Transverse colon (tissue), 4 donors: ENCODE data around the gene UNCX.

Experiments
- POLR2A ChIP-seq: fragments of 450-650 bp; IDR thresholded peaks from one replicate; pipeline ENCODE4 v1.6.1; 2016; ENCODE audit warnings: antibody characterized with exemption, mild to moderate bottlenecking, moderate library complexity
- POLR2AphosphoS5 ChIP-seq, 3 donors: sonication (generic); formaldehyde crosslinking; IDR thresholded peaks; one replicate each; pipeline ENCODE4 v1.6.1; 2016; ENCODE audit warnings: antibody characterized with exemption in 3 of 3
- TF ChIP-seq, protein P1 (sequence below), 5 experiments: fragments of 200-600 bp in 3 of 5; fragments of 450-650 bp in 2 of 5; sonication (generic) in 3 of 5; IDR thresholded peaks; 1 replicate in 2 of 5; 2 replicates in 3 of 5; pipeline ENCODE4 v1.5.1; 2016 to 2017; ENCODE audit warnings: antibody characterized with exemption in 5 of 5, inconsistent platforms in 3 of 5, mild to moderate bottlenecking in 2 of 5, moderate library complexity in 1 of 5

- no peak for TF ChIP-seq POLR2AphosphoS5 (IDR thresholded peaks at IDR 0.05)
- TF ChIP-seq, protein P1, sequence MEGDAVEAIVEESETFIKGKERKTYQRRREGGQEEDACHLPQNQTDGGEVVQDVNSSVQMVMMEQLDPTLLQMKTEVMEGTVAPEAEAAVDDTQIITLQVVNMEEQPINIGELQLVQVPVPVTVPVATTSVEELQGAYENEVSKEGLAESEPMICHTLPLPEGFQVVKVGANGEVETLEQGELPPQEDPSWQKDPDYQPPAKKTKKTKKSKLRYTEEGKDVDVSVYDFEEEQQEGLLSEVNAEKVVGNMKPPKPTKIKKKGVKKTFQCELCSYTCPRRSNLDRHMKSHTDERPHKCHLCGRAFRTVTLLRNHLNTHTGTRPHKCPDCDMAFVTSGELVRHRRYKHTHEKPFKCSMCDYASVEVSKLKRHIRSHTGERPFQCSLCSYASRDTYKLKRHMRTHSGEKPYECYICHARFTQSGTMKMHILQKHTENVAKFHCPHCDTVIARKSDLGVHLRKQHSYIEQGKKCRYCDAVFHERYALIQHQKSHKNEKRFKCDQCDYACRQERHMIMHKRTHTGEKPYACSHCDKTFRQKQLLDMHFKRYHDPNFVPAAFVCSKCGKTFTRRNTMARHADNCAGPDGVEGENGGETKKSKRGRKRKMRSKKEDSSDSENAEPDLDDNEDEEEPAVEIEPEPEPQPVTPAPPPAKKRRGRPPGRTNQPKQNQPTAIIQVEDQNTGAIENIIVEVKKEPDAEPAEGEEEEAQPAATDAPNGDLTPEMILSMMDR (IDR thresholded peaks at IDR 0.05) = no peak
- TF ChIP-seq POLR2A = no peak
Observed at GRCh38 chr7:1234049-1234880, 1.6 kb downstream of the UNCX start.
